ENCODE data around the gene KIRREL3. TPM values are rescaled to one million over a fixed set of nuclear protein-coding genes. Genes with fewer than 3 reads are reported as not detected.

The KIRREL3 gene
- total and polyA plus RNA-seq, 4 donors: 0.90 TPM; not detected in 3

- DNase-seq (peak in 1 of 2 donors; percentile 49), ATAC-seq (ENCODE audit: low FRiP score) (no peak)
- 76 to 80% methylated on average over 6 of the region's 6 CpGs for WGBS, 2 donors
- H3K27ac ChIP-seq (ENCODE audit: low read depth in 1 of 2, low read length in 2 of 2): no peak overlapping the region
- no peaks in the 10 kb centered on the region for H3K4me1 ChIP-seq (ENCODE audit: control insufficient read depth in 1 of 2, insufficient read depth in 2 of 2, low read length in 2 of 2)
- peaks cover under 1% of the 10 kb centered on the region for H3K9me3 ChIP-seq (ENCODE audit: control insufficient read depth, low read length)
- peaks cover 0 to 1% of the 10 kb centered on the region in 2 donors for H3K27me3 ChIP-seq (ENCODE audit: control insufficient read depth in 1 of 2, insufficient read depth in 2 of 2, low read length in 1 of 2)
- intact Hi-C loops (cut with DNase I): no loop called here
- no peak overlapping the region for H3K4me3 ChIP-seq (ENCODE audit: low read length in 2 of 2)
- no peaks in the 10 kb centered on the region for H3K36me3 ChIP-seq (ENCODE audit: control insufficient read depth in 1 of 2, insufficient read depth in 2 of 2, low read length in 1 of 2)
Observed at GRCh38 chr11:126501641-126502040, 498.9 kb downstream of the KIRREL3 start.

- ATAC-seq (ENCODE audit: low FRiP score) (no peak), DNase-seq (no peak)
- WGBS, 2 donors: 73% methylated on average over 10 of the region's 10 CpGs
- Histone ChIP-seq H3K27ac (ENCODE audit: low read depth in 1 of 2, low read length in 2 of 2) (no peak overlapping the region), H3K9me3 (ENCODE audit: control insufficient read depth, low read length) (no peaks in the 10 kb centered on the region), H3K4me3 (ENCODE audit: low read length in 2 of 2) (no peak overlapping the region), H3K36me3 (ENCODE audit: control insufficient read depth in 1 of 2, insufficient read depth in 2 of 2, low read length in 1 of 2) (no peaks in the 10 kb centered on the region), H3K4me1 (ENCODE audit: control insufficient read depth in 1 of 2, insufficient read depth in 2 of 2, low read length in 2 of 2) (no peaks in the 10 kb centered on the region), H3K27me3 (ENCODE audit: control insufficient read depth in 1 of 2, insufficient read depth in 2 of 2, low read length in 1 of 2) (peaks cover 0 to 1% of the 10 kb centered on the region in 2 donors)
- intact Hi-C loops (cut with DNase I): no loop called here
Observed at GRCh38 chr11:126500981-126501380, 499.6 kb downstream of the KIRREL3 start.

GRCh38 chr11:126499131-126499752 lies 501.3 kb downstream of the KIRREL3 start:
- intact Hi-C loops (cut with DNase I): no loop called here
- Histone ChIP-seq H3K4me1 (ENCODE audit: control insufficient read depth in 1 of 2, insufficient read depth in 2 of 2, low read length in 2 of 2) (no peaks in the 10 kb centered on the region), H3K9me3 (ENCODE audit: control insufficient read depth, low read length) (no peaks in the 10 kb centered on the region), H3K4me3 (ENCODE audit: low read length in 2 of 2) (no peak overlapping the region), H3K36me3 (ENCODE audit: control insufficient read depth in 1 of 2, insufficient read depth in 2 of 2, low read length in 1 of 2) (no peaks in the 10 kb centered on the region), H3K27ac (ENCODE audit: low read depth in 1 of 2, low read length in 2 of 2) (no peak overlapping the region), H3K27me3 (ENCODE audit: control insufficient read depth in 1 of 2, insufficient read depth in 2 of 2, low read length in 1 of 2) (peaks cover 0 to 1% of the 10 kb centered on the region in 2 donors)
- 55 to 57% methylated on average over 19 of the region's 19 CpGs for WGBS, 2 donors
- DNase-seq (no peak), ATAC-seq (ENCODE audit: low FRiP score) (no peak)

- Histone ChIP-seq H3K27me3 (ENCODE audit: control insufficient read depth in 1 of 2, insufficient read depth in 2 of 2, low read length in 1 of 2) (peaks cover 0 to 1% of the 10 kb centered on the region in 2 donors), H3K4me1 (ENCODE audit: control insufficient read depth in 1 of 2, insufficient read depth in 2 of 2, low read length in 2 of 2) (no peaks in the 10 kb centered on the region), H3K27ac (ENCODE audit: low read depth in 1 of 2, low read length in 2 of 2) (no peak overlapping the region), H3K9me3 (ENCODE audit: control insufficient read depth, low read length) (no peaks in the 10 kb centered on the region), H3K4me3 (ENCODE audit: low read length in 2 of 2) (no peak overlapping the region), H3K36me3 (ENCODE audit: control insufficient read depth in 1 of 2, insufficient read depth in 2 of 2, low read length in 1 of 2) (no peaks in the 10 kb centered on the region)
- intact Hi-C loops (cut with DNase I): no loop called here
- 77 to 78% methylated on average over 9 of the region's 9 CpGs for WGBS, 2 donors
- DNase-seq (no peak), ATAC-seq (ENCODE audit: low FRiP score) (no peak)
Observed at GRCh38 chr11:126498281-126498680, 502.3 kb downstream of the KIRREL3 start.

- DNase-seq (peak in 1 of 2 donors; percentile 48), ATAC-seq (ENCODE audit: low FRiP score) (no peak)
- Histone ChIP-seq H3K27me3 (ENCODE audit: control insufficient read depth in 1 of 2, insufficient read depth in 2 of 2, low read length in 1 of 2) (peaks cover 0 to 1% of the 10 kb centered on the region in 2 donors), H3K9me3 (ENCODE audit: control insufficient read depth, low read length) (no peaks in the 10 kb centered on the region), H3K4me3 (ENCODE audit: low read length in 2 of 2) (no peak overlapping the region), H3K27ac (ENCODE audit: low read depth in 1 of 2, low read length in 2 of 2) (no peak overlapping the region), H3K4me1 (ENCODE audit: control insufficient read depth in 1 of 2, insufficient read depth in 2 of 2, low read length in 2 of 2) (no peaks in the 10 kb centered on the region), H3K36me3 (ENCODE audit: control insufficient read depth in 1 of 2, insufficient read depth in 2 of 2, low read length in 1 of 2) (no peaks in the 10 kb centered on the region)
- 44 to 45% methylated on average over 4 of the region's 4 CpGs for WGBS, 2 donors
- intact Hi-C loops (cut with DNase I): no loop called here
Observed at GRCh38 chr11:126497581-126498122, 502.9 kb downstream of the KIRREL3 start.

- H3K27ac ChIP-seq (ENCODE audit: low read depth in 1 of 2, low read length in 2 of 2): no peak overlapping the region
- peaks cover 0 to 1% of the 10 kb centered on the region in 2 donors for H3K27me3 ChIP-seq (ENCODE audit: control insufficient read depth in 1 of 2, insufficient read depth in 2 of 2, low read length in 1 of 2)
- ATAC-seq (ENCODE audit: low FRiP score) (no peak), DNase-seq (no peak)
- H3K4me1 ChIP-seq (ENCODE audit: control insufficient read depth in 1 of 2, insufficient read depth in 2 of 2, low read length in 2 of 2): no peaks in the 10 kb centered on the region
- intact Hi-C loops (cut with DNase I): no loop called here
- 79 to 86% methylated on average over 8 of the region's 8 CpGs for WGBS, 2 donors
- no peak overlapping the region for H3K4me3 ChIP-seq (ENCODE audit: low read length in 2 of 2)
- no peaks in the 10 kb centered on the region for H3K9me3 ChIP-seq (ENCODE audit: control insufficient read depth, low read length)
- no peaks in the 10 kb centered on the region for H3K36me3 ChIP-seq (ENCODE audit: control insufficient read depth in 1 of 2, insufficient read depth in 2 of 2, low read length in 1 of 2)
Observed at GRCh38 chr11:126496576-126497337, 503.8 kb downstream of the KIRREL3 start.

GRCh38 chr11:126495281-126496220 lies 505.0 kb downstream of the KIRREL3 start:
- no peaks in the 10 kb centered on the region for H3K4me1 ChIP-seq (ENCODE audit: control insufficient read depth in 1 of 2, insufficient read depth in 2 of 2, low read length in 2 of 2)
- ATAC-seq (ENCODE audit: low FRiP score): no peak
- no peak for DNase-seq
- no peaks in the 10 kb centered on the region for H3K36me3 ChIP-seq (ENCODE audit: control insufficient read depth in 1 of 2, insufficient read depth in 2 of 2, low read length in 1 of 2)
- no peaks in the 10 kb centered on the region for H3K9me3 ChIP-seq (ENCODE audit: control insufficient read depth, low read length)
- 88% methylated on average over 13 of the region's 13 CpGs for WGBS, 2 donors
- H3K4me3 ChIP-seq (ENCODE audit: low read length in 2 of 2): no peak overlapping the region
- intact Hi-C loops (cut with DNase I): no loop called here
- H3K27ac ChIP-seq (ENCODE audit: low read depth in 1 of 2, low read length in 2 of 2): no peak overlapping the region
- peaks cover 0 to 1% of the 10 kb centered on the region in 2 donors for H3K27me3 ChIP-seq (ENCODE audit: control insufficient read depth in 1 of 2, insufficient read depth in 2 of 2, low read length in 1 of 2)

GRCh38 chr11:126494831-126495230 lies 505.7 kb downstream of the KIRREL3 start:
- H3K4me1 ChIP-seq (ENCODE audit: control insufficient read depth in 1 of 2, insufficient read depth in 2 of 2, low read length in 2 of 2): no peaks in the 10 kb centered on the region

More at GRCh38 chr11:126494831-126495230, 505.7 kb downstream of the KIRREL3 start:
- DNase-seq: no peak
- H3K27me3 ChIP-seq (ENCODE audit: control insufficient read depth in 1 of 2, insufficient read depth in 2 of 2, low read length in 1 of 2): peaks cover 0 to 1% of the 10 kb centered on the region in 2 donors
- peak; percentile 15 for ATAC-seq (ENCODE audit: low FRiP score)
- H3K4me3 ChIP-seq (ENCODE audit: low read length in 2 of 2): no peak overlapping the region
- 82 to 85% methylated on average over 10 of the region's 10 CpGs for WGBS, 2 donors
- H3K9me3 ChIP-seq (ENCODE audit: control insufficient read depth, low read length): no peaks in the 10 kb centered on the region
- no peaks in the 10 kb centered on the region for H3K36me3 ChIP-seq (ENCODE audit: control insufficient read depth in 1 of 2, insufficient read depth in 2 of 2, low read length in 1 of 2)
- H3K27ac ChIP-seq (ENCODE audit: low read depth in 1 of 2, low read length in 2 of 2): no peak overlapping the region
- intact Hi-C loops (cut with DNase I): no loop called here
